HG03045 (cell line): ENCODE data around the gene HIVEP1.

ENCODE experiments used
- ATAC-seq: cut with Tn5 transposase; IDR thresholded peaks from one replicate; pipeline ENCODE4 v1.9.1; 2021; ENCODE audit warnings: mild to moderate bottlenecking, moderate library complexity; ENCODE audit not compliant: unreplicated experiment

HIVEP1 gene

GRCh38 chr6:12017263-12017662 lies 5.2 kb downstream of the HIVEP1 start:
- no peak for ATAC-seq

- ATAC-seq, result no peak
Measured at GRCh38 chr6:12017876-12018401, 5.8 kb downstream of the HIVEP1 start.

GRCh38 chr6:12020187-12020791 lies 8.2 kb downstream of the HIVEP1 start:
- no peak for ATAC-seq

- ATAC-seq, result no peak
Measured at GRCh38 chr6:12022481-12022880, 10.4 kb downstream of the HIVEP1 start.

- no peak for ATAC-seq
Measured at GRCh38 chr6:12022953-12023388, 10.9 kb downstream of the HIVEP1 start.

- no peak for ATAC-seq
Measured at GRCh38 chr6:12024216-12024615, 12.1 kb downstream of the HIVEP1 start.

GRCh38 chr6:12024699-12025434 lies 12.8 kb downstream of the HIVEP1 start:
- ATAC-seq, result no peak

GRCh38 chr6:12026120-12026519 lies 14.0 kb downstream of the HIVEP1 start:
- ATAC-seq, result no peak

- no peak for ATAC-seq
Measured at GRCh38 chr6:12026833-12027232, 14.7 kb downstream of the HIVEP1 start.

- ATAC-seq, result no peak
Measured at GRCh38 chr6:12028213-12028612, 16.1 kb downstream of the HIVEP1 start.

- no peak for ATAC-seq
Measured at GRCh38 chr6:12029979-12030737, 18.0 kb downstream of the HIVEP1 start.

- ATAC-seq, result peak; percentile 60
Measured at GRCh38 chr6:12030993-12031550, 19.0 kb downstream of the HIVEP1 start.

GRCh38 chr6:12032783-12033573 lies 20.9 kb downstream of the HIVEP1 start:
- ATAC-seq, result no peak

- no peak for ATAC-seq
Measured at GRCh38 chr6:12033770-12034169, 21.7 kb downstream of the HIVEP1 start.

GRCh38 chr6:12034349-12034748 lies 22.2 kb downstream of the HIVEP1 start:
- no peak for ATAC-seq

GRCh38 chr6:12034837-12035236 lies 22.7 kb downstream of the HIVEP1 start:
- ATAC-seq, result no peak

GRCh38 chr6:12036766-12037165 lies 24.7 kb downstream of the HIVEP1 start:
- ATAC-seq, result no peak

- ATAC-seq, result no peak
Measured at GRCh38 chr6:12037798-12038197, 25.7 kb downstream of the HIVEP1 start.

GRCh38 chr6:12039540-12040459 lies 27.7 kb downstream of the HIVEP1 start:
- ATAC-seq, result no peak
